GM19099 (cell line): ENCODE results near the gene TCEA2.
A peak's percentile ranks its signal among the peaks of the same experiment; 100 is the strongest.

Source experiments
- POLR2A ChIP-seq: IDR thresholded peaks from 3 replicates; pipeline ENCODE4 v1.6.1; 2011; ENCODE audit warnings: low read depth; ENCODE audit not compliant: insufficient read length; ENCODE audit errors: extremely low read depth

TCEA2 gene

GRCh38 chr20:64065062-64065973 is 2.3 kb downstream of the TCEA2 start:
- no peak for TF ChIP-seq POLR2A

- TF ChIP-seq POLR2A: peak; percentile 46
Observed at GRCh38 chr20:64065974-64066343, 3.0 kb downstream of the TCEA2 start.

- TF ChIP-seq POLR2A: no peak
Observed at GRCh38 chr20:64067005-64067632, 4.1 kb downstream of the TCEA2 start.

GRCh38 chr20:64067733-64068307 is 4.8 kb downstream of the TCEA2 start:
- TF ChIP-seq POLR2A: no peak

- TF ChIP-seq POLR2A: no peak
Observed at GRCh38 chr20:64068386-64069208, 5.6 kb downstream of the TCEA2 start.

- no peak for TF ChIP-seq POLR2A
Observed at GRCh38 chr20:64069209-64069613, 6.2 kb downstream of the TCEA2 start.

- no peak for TF ChIP-seq POLR2A
Observed at GRCh38 chr20:64069614-64070243, 6.7 kb downstream of the TCEA2 start.

GRCh38 chr20:64070244-64070993 is 7.4 kb downstream of the TCEA2 start:
- TF ChIP-seq POLR2A: no peak

GRCh38 chr20:64071341-64072332 is 8.6 kb downstream of the TCEA2 start:
- TF ChIP-seq POLR2A: peak; percentile 3

- peak; percentile 9 for TF ChIP-seq POLR2A
Observed at GRCh38 chr20:64072498-64073063, 9.6 kb downstream of the TCEA2 start.

GRCh38 chr20:64073476-64074183 is 10.6 kb downstream of the TCEA2 start:
- TF ChIP-seq POLR2A: no peak
